Umbilical cord (tissue), 2 donors: Measurements from ENCODE around the gene ANKLE2. TPM values are rescaled to one million over a fixed set of nuclear protein-coding genes. Genes with fewer than 3 reads are reported as not detected.
A peak's percentile ranks its signal among the peaks of the same experiment; 100 is the strongest.

Experiments
- DNase-seq: peaks from one replicate; pipeline ENCODE4 v3.0.0-alpha.2; 2015; ENCODE audit warnings: low spot score
- total RNA-seq: library from RNA; depleted of rRNA; stranded (reverse); fragments of >200 nt; gene quantifications from one replicate; pipeline ENCODE4 v1.2.3, GENCODE V29; 2014; ENCODE audit warnings: low replicate concordance; ENCODE audit not compliant: insufficient read depth

Gene ANKLE2
- total RNA-seq, 1 donor from 2014 or later: 38.0 TPM

DNA sequence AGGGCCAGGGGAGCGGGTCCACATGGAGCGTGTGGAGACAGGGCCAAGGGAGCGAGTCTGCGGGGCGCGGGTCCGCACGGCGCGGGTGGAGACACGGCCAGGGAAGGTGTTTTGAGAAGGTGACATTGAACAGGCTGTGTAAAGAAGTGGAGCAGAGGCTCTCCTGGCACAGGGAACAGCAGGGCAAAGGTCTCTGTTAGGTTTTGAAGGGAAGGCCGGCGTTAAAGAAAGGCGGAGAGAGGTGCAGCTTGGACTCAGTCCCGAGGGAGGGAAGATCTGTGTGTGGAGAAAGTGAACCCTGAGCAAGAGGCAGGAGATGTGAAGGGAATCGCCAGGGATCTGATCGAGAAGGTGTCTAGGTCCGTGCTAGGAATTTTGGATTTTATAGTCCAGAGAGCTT is 72.4 kb downstream of the ANKLE2 start:
- no peak for DNase-seq

DNA sequence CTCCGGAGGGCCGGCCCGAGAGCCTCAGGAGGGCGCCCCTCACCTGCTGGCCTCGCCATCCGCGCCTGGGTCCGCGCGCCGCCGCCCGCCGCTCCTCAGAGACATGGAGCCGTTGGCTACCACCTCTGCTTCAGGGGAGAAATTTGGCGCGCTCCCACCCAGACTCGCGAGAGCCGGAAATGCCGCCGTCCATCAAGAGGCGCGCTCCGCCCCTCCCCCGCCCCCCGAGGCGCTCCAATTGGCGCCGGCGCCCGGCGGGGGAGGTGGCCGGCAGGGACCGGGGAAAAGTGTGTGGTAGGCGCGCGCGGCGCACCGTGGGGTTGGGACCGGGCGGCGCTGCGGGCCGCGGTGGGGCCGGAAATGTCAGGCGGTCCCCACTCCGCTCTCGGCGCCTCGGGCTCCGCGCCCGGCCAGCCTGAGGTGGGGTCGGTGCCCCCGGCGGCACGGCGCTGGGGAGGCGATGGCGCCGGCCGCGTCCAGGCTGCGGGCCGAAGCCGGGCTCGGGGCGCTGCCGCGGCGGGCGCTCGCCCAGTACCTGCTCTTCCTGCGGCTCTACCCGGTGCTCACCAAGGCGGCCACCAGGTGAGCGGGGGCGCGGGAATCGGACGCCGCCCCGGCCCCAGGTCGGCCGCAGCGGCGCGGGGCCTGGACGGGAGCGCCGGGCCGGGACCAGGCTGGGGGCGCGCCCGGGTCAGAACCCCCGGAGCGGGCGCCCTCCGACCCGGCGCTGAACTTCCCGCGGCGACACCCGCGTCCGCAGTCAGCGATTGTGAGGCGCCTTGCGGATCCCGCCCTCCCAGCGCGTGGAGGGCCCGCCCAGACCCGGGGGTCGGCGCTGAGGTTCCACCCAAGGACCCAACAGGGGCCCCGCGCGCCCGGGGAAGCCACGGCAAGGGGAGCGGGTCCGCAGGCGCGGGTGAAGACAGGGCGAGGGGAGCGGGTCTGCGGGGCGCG is 74.1 kb downstream of the ANKLE2 start, which contains the start of the genes POLE and PXMP2:
POLE (minus strand) TSS at position 132 of the 954 bp plus-strand sequence; CDS start at position 105, 27 bp downstream.
PXMP2 (plus strand) TSS at position 377 of the 954 bp plus-strand sequence; CDS start at position 461, 84 bp downstream.
- DNase-seq: peak; percentile 96

DNA sequence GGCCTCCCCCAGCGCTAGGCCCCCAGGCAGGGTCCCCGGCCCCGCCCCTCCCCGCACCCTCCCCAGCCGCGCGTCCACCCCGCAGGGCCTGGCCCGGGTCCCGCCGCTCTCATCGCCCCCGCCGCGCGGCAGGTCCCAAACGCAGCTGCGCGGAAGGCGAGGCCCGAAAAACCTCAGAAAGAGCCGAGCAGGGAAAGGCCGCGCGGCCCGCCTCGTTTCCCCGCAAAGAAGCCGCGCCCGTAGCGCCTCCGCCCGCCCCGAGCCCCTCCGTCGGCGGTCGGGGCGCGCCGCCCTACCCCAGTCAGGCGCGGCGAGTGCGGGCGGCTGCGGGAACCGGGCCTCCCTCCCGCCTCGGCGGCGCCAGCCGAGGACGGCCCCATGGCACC is 74.8 kb downstream of the ANKLE2 start:
- DNase-seq: peak; percentile 21

DNA sequence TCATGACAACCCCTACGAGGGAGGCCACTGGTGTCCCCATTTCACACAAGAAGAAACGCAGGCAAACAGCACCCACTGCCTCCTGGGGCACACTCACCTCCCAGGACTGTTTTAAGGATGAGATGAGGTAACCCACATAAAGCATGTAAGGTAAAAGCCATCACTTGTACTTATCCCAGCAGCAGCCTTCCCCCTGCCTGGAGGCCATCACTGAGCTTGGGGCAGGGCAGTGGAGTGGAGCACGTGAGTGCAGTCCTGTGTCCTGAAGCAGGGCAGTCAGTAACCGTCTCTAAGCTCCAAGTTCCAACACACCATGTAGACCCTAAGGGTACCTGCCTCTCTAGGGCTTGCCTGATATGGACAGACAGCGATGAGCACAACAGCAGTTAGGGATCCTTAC is 76.2 kb downstream of the ANKLE2 start:
- DNase-seq: no peak

DNA sequence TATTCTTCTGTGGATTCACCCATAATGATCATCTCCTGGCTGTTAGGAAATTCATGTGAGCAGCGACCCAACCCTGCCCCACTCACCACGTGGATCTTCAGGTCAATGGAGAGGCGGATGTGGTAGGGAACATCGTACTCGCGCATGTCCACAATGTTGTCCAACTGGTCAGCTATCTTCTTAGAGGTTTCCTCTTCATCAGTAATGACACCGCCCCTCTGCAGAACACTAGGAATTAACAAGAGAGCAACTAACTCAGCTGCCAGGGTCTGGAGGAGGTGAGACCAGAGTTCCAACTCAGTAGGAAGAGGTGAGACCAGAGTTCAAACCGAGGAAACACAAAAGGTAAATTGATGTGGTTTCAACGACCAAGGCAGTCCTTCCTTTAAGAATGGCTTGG is 84.1 kb downstream of the ANKLE2 start:
- DNase-seq: no peak

DNA sequence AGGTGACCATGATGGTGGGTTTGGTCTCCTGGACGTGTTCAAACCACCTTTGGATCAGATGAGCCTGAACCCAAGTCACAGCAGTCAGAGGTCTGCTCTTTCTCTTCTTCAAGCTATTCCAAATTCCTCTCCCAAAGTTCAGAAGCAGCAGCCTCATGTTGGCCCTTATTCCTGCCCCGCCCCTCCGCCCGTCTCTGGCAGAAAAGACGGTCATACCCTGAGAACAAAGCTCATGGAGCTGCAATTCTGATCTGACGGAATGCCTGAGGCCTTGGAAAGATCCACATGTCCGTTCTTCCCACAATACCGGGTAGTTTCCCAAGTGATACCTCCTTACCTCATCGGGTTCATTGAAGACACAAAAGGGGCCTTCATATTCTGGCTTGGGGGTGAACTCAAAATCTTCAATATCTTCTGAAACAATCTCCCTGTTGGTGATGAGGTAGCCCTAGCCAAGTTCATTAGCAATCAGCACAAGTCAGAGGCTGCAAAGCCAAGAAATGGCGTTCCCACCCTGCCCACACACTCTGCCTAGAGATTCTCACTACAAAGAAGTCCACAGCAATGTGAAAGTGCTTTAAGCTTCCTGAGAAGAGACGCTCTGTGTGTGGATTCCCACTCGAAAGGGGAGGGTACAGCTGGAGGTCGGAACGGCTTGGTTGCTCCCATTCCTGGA is 85.7 kb downstream of the ANKLE2 start:
- no peak for DNase-seq

Other genes starting within 250 kb of the ANKLE2 start
- not detected for gene LRCOL1, start 151.2 kb downstream of the ANKLE2 start, total RNA-seq
- gene P2RX2, start 143.1 kb downstream of the ANKLE2 start, total RNA-seq: not detected
- gene POLE, start 74.5 kb downstream of the ANKLE2 start, total RNA-seq: 14.9 TPM
- gene PXMP2, start 74.2 kb downstream of the ANKLE2 start, total RNA-seq: 36.6 TPM
- 23.4 TPM for gene PGAM5, start 51.0 kb downstream of the ANKLE2 start, total RNA-seq
- 123 TPM for gene GOLGA3, start 67.0 kb upstream of the ANKLE2 start, total RNA-seq
- gene CHFR, start 125.8 kb upstream of the ANKLE2 start, total RNA-seq: 34.7 TPM
- 32.5 TPM for gene ZNF605, start 194.5 kb upstream of the ANKLE2 start, total RNA-seq
- 20.9 TPM for gene ZNF26, start 224.5 kb upstream of the ANKLE2 start, total RNA-seq